Activated CD4-positive, alpha-beta T cell treated with anti-CD3 and anti-CD28 coated beads, Interleukin-2, amount 50 U/mL, for 1 hour (primary cell): ENCODE results near the gene CHCHD3.

Source experiments
- DNase-seq: peaks from one replicate; pipeline ENCODE4 v3.0.0-alpha.2; 2020

CHCHD3 gene

DNA sequence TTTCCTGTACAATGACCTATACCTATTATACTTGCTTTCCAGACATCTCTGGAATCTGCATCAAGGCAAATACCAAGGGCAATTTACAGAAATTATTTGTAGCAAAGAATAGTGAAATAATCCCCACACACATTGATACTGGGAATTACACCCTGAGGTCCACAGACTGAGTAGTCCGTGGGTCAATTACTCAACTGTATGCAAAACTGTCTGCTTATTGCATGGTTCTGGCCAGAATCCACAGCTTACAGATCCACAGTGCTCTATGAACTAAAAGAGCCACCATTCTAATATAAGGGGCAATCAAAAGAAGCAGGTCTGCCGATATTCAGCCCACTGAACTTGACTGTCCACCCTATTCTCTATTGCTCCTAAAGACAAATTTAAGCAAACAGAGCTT lies 5.7 kb downstream of the CHCHD3 start:
- DNase-seq, result no peak

GRCh38 chr7:133071506-133071905 lies 10.4 kb downstream of the CHCHD3 start:
- DNase-seq, result no peak

DNA sequence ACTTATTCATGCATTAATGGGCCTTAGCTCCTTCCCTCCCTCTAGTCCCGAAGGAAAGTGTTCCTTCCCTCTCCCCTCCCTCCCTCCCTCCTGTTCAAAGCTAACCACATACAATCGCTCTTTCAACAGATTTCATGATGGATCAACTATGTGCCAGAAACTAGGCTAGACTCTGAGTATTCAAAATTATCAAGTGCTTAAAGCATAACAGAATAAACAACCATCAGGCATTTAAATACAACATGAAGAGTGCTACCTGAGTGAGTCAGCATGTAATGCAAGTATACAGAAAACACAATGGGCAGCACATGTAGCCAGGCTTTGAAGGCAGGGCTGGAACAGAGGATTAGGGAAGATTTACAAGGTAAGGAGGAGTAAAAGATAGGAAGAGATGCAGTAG lies 11.3 kb downstream of the CHCHD3 start:
- no peak for DNase-seq

DNA sequence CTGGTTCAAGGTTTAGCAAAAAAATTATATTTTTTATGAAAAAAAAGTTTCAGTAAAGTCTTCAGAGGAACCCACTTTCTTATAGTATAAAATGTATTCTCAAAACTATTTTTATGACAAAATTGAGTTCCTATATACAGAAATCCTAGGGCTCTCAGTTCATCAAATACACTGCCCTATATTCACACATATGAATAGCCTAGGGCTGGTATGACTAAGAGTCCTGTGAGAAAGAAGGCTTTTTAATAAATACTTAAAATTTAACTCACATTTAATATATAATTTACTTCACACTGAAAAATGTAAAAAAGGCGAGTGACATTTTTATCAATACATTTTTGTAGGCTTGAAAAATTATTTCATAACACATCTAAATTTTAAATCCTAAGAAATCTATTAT lies 16.6 kb downstream of the CHCHD3 start:
- DNase-seq, result no peak

- no peak for DNase-seq
Observed at GRCh38 chr7:133064082-133064820, 17.6 kb downstream of the CHCHD3 start.

GRCh38 chr7:133061792-133062191 lies 20.1 kb downstream of the CHCHD3 start:
- no peak for DNase-seq

- DNase-seq, result no peak
Observed at GRCh38 chr7:133061357-133061756, 20.5 kb downstream of the CHCHD3 start.

GRCh38 chr7:133060004-133060403 lies 21.9 kb downstream of the CHCHD3 start:
- no peak for DNase-seq

DNA sequence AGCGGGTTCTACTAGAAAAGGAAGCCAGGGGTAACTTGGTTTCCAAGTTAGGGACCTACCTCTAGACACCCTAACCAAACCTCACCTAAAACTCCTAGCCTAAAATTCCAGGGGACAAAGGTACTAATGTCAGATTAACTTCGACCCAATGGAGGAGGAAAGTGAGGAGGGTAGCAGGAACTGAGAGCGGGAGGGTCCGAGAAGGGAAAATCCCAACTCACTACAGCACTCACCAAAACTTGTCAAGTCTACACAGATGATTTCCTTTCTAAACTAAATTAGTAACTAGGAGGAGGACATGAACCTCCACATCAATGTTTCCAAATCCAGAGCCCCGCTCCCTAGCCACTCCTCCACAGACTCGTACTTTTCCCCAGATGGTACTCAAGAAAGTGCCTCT lies 22.6 kb downstream of the CHCHD3 start:
- DNase-seq, result no peak

- DNase-seq, result no peak
Observed at GRCh38 chr7:133056370-133057238, 25.3 kb downstream of the CHCHD3 start.

DNA sequence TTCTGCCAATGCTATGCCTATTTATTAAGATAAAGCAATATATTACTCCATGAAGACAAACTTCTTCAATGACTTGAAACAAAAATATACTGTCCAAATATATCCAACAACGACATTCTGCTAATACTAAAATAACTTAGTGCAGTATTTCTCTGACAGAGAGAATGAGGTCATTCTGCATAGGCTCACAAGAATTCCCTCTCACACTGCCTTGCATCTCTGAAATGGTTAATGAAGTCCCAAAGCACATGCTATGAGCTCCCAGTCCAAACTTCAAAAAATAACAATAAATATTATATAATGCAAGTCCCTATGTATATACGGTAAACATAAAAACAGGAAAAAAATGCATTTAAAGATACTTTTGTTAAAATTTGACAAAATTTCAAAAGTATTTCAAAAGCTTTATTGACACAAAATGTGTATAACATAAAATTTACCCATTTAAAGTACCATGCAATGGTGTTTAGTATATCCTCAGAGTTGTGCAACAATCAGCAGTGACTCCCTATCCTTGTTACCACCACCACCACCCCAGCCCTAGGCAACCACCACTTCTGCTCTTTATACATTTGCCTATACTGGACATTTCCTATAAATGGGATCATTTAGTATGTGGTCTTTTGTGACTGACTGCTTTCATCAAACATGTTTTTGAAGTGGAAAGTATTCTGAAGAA lies 27.6 kb downstream of the CHCHD3 start:
- no peak for DNase-seq

DNA sequence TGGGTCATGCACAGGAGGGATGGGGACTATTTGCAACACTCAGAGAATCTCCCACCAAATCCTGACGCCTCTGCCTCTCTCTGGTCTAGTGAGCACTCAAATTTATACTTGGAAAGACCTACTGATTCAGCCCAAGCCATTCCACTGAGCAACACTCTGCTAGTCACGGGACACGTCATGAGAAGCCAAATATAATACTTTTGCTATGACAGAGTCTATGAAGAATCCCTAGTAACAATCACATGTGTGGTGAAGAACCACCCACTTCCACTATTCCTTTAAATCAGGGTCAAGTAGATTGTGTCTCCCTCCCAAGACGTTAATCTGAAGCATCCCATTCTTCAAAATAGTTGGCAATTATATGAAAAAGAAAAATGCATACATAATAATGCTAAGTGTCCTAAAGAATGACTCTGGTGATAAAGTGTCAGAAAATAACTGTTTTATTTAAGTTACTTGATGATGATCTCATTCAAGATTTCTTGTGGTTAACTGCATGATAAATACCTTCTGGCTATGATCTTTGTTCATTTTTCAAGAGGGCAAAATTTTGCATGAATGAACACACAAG lies 28.5 kb downstream of the CHCHD3 start:
- DNase-seq, result no peak

- DNase-seq, result no peak
Observed at GRCh38 chr7:133052826-133053225, 29.1 kb downstream of the CHCHD3 start.

DNA sequence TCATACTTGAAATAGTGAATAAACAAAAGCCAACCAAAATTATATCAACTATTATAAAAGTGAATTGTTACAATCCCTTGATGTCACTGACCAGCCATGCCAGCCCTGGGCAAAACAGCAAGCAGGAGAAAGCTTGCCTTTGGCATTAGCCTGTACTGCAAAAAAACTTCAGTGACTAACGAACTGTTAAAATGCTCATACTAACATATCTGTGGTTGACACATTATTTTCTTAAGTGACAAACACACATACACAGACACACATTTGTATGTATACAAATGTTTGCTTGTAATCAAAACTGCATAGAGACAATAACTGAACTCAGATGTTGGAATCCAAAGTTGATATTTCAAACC lies 29.5 kb downstream of the CHCHD3 start:
- DNase-seq, result no peak

DNA sequence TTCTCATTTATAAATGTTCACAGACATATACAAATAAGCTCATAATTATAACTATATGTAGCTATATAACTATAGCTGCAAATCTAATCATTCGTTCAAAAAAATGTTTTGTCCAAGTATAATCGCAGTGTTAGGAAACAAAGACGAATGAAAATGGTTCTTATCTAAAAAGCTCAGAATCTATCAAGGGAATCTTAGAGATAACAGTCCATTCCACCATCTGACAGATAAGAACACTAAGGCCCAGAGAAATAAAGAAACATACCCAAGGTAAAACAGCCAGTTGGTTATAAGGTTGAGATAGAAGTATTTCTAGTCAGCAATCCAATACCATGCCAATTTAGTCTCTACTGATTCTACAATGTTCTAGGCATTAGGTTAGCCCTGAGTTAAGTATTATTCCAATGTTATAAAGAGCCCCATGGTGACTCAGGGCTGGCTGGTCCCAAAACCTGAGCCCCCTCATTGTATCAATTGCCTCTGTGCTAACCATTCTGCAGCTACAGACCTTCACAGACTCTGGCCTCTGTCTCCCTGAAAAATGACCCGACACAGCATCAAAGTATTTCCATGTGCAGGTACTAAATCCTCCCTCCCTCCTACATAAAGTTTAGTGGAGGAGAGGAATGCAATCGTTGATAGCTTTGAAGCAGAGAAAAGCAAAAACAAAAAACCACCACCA lies 30.0 kb downstream of the CHCHD3 start:
- no peak for DNase-seq

- no peak for DNase-seq
Observed at GRCh38 chr7:133051066-133051465, 30.8 kb downstream of the CHCHD3 start.

DNA sequence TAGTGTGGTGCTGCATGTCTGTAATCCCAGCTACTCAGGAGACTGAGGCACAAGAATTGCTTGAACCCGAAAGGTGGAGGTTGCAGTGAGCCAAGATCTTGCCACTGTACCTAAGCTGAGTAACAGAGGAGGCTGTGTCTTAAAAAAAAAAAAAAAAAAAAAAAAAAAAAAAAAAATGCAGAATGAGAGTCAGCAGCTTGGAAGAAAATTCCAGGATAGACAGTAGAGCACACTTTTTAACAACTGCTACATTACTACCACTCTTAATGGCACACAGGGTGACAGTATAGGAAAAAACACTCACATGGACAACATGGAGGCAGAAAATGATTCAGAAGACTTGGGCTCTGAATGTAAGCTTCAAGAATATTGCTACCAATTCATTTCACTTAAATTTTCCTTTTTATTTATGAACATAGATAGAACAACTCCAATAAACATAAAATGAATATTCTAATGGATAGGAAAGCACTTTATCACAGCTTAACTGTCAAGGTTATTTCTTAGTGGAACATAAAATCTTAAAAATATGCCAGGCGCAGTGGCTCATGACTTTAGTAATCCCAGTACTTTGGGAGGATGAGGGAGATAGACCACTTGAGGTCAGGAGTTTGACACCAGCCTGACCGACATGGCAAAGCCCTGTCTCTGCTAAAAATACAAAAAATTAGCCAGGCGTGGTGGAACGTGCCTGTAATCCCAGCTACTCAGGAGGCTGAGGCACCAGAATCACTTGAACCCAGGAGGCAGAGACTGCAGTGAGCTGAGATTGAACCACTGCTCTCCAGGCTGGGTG lies 31.5 kb downstream of the CHCHD3 start:
- no peak for DNase-seq

DNA sequence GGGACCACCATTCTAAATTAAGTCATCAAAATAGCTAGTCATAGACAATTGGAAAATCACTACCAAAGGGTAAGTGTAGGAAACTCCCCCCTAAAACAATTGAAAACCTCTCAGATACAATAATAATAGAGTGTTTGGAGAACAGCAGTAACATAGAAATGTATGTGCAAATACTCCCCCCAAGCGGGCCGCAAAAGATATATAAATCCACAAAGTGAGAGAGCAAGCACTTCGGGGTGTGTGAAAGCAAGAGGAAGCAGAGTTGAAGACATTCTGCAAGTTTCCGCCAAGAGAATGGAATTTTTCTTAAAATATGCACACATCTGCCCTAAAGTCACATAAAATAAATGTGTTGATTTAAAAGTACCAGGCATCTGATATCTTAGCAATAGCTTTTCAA lies 33.3 kb downstream of the CHCHD3 start:
- no peak for DNase-seq

GRCh38 chr7:133047321-133047720 lies 34.6 kb downstream of the CHCHD3 start:
- DNase-seq, result no peak

DNA sequence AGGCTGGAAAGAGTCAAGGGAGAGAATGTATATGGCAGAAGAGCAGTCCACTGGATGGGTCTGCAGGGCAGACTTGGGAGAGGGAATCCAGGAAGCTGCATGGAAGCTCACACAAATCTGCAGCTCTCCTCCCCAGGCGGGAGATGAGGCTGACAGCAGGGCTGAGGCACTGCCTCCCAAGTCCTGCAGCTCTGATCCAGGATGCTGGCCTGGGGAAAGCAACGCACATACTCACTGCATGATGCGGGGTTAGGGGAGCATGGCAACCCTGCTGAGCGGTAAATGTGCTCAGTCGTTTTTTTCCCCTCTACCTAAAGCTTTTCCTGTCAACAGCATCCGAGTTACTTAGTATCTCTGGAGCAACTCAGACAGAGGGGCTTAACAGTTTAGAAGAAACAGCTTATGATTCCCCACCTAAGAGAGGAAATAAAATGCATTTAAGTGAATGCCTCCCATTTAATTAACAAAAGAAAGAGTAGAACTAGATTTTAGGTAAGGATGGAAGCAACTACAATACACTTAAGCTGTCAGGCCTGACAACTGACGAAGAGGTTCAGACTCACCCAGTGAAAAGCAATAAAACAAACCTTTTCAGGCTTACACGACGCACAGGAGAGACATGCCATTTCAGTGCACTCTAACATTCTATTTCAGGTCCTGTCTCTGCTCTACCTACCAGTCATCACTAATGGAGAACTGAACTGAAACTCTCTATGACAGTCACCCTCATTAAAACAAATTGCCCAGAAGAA lies 37.0 kb downstream of the CHCHD3 start:
- DNase-seq, result no peak

- DNase-seq, result no peak
Observed at GRCh38 chr7:133040674-133041073, 41.2 kb downstream of the CHCHD3 start.
